Endothelial cell of umbilical vein (primary cell): ENCODE measurements around the gene STK17A. TPM values are rescaled to one million over a fixed set of nuclear protein-coding genes. Genes with fewer than 3 reads are reported as not detected.

Experiments
- BruUV-seq: library from RNA; stranded (reverse); fragments of 400-500 nt; replicated peaks from 2 replicates; lab custom pipeline; 2021; lab: Mats Ljungman, UMichigan
- CTCF ChIA-PET: fragments of 300-600, 350-600 bp; sonication (Branson Sonifier 250); formaldehyde crosslinking; loops from one replicate; lab custom pipeline; 2021; ENCODE audit warnings: antibody characterized with exemption, inconsistent platforms; lab: Charles Lee
- POLR2A ChIA-PET: fragments of 300-600, 350-600 bp; sonication (Branson Sonifier 250); formaldehyde crosslinking; loops from one replicate; lab custom pipeline; 2021; ENCODE audit warnings: antibody characterized with exemption, inconsistent platforms; lab: Charles Lee
- DNase-seq: peaks from one replicate; pipeline ENCODE4 v3.0.0-alpha.2; 2011; ENCODE audit warnings: low read depth, low spot score
- FAIRE-seq: peaks from 2 replicates; lab custom pipeline; 2011; peaks lifted over from hg19 to GRCh38; lab: Jason Lieb, UNC
- H2AFZ ChIP-seq: 2 replicates; pipeline ENCODE4 v1.6.0; 2012; ENCODE audit warnings: low read depth, low read length, control low read depth, inconsistent platforms
- H3K27ac ChIP-seq: 2 replicates; pipeline ENCODE4 v1.5.1; 2011; ENCODE audit warnings: low read depth, mild to moderate bottlenecking, control low read depth, low read length, moderate library complexity; ENCODE audit not compliant: insufficient read depth
- H3K27me3 ChIP-seq, 2 experiments: 2 replicates each; pipeline versions ENCODE4 v1.6.0 to v1.6.1; 2011; ENCODE audit warnings: low read length in 2 of 2, mixed read lengths in 1 of 2; ENCODE audit not compliant: control insufficient read depth in 2 of 2, insufficient read depth in 2 of 2
- H3K36me3 ChIP-seq, 2 experiments: 2 replicates in 1 of 2; 3 replicates in 1 of 2; pipeline ENCODE4 v1.5.1; 2011; ENCODE audit warnings: low read length in 2 of 2, mild to moderate bottlenecking in 1 of 2, moderate library complexity in 1 of 2; ENCODE audit not compliant: control insufficient read depth in 2 of 2, insufficient read depth in 2 of 2; ENCODE audit errors: extremely low read depth in 1 of 2
- H3K4me1 ChIP-seq: 3 replicates; pipeline ENCODE4 v1.5.1; 2011; ENCODE audit warnings: mild to moderate bottlenecking, low read length; ENCODE audit not compliant: control insufficient read depth, insufficient read depth; ENCODE audit errors: extremely low read depth
- H3K4me2 ChIP-seq: 2 replicates; pipeline ENCODE4 v1.6.1; 2011; ENCODE audit warnings: low read length, control low read depth, mixed read lengths; ENCODE audit not compliant: insufficient read depth
- H3K4me3 ChIP-seq, 3 experiments: fragments of 200-600 bp in 1 of 3; sonication (generic), shearing (Covaris generic) in 1 of 3; replicated peaks in 1 of 3; 2 replicates each; pipeline ENCODE4 v1.5.1; 2011 to 2016; ENCODE audit warnings: control low read depth in 3 of 3, low read length in 3 of 3, mild to moderate bottlenecking in 2 of 3, inconsistent platforms in 1 of 3, low read depth in 1 of 3, moderate library complexity in 1 of 3; ENCODE audit not compliant: insufficient read depth in 1 of 3
- H3K79me2 ChIP-seq: 2 replicates; pipeline ENCODE4 v1.6.0; 2012; ENCODE audit warnings: low read length, inconsistent platforms; ENCODE audit not compliant: control insufficient read depth, insufficient read depth
- H3K9ac ChIP-seq: replicated peaks from 2 replicates; pipeline ENCODE3; 2011; ENCODE audit warnings: low read length, control low read depth; ENCODE audit not compliant: insufficient read depth; ENCODE audit errors: extremely low read depth
- H3K9me1 ChIP-seq: replicated peaks from 3 replicates; pipeline ENCODE4 v1.6.0; 2011; ENCODE audit warnings: mild to moderate bottlenecking, low read length; ENCODE audit not compliant: control insufficient read depth, insufficient read depth; ENCODE audit errors: extremely low read depth
- H3K9me3 ChIP-seq: replicated peaks from 2 replicates; pipeline ENCODE4 v1.5.1; 2012; ENCODE audit warnings: low read length, inconsistent platforms; ENCODE audit not compliant: control insufficient read depth, insufficient read depth
- H4K20me1 ChIP-seq: replicated peaks from 2 replicates; pipeline ENCODE3; 2011; ENCODE audit warnings: mild to moderate bottlenecking, low read length; ENCODE audit not compliant: control insufficient read depth, insufficient read depth; ENCODE audit errors: extremely low read depth
- CTCF ChIP-seq, 2 donors: IDR thresholded peaks; 1 replicate in 1 of 2; 2 replicates in 1 of 2; pipeline ENCODE4 v1.5.1; 2011; ENCODE audit warnings: low read length in 2 of 2, mild to moderate bottlenecking in 2 of 2, moderate library complexity in 2 of 2, control low read depth in 1 of 2, inconsistent platforms in 1 of 2, low read depth in 1 of 2; ENCODE audit not compliant: insufficient read depth in 1 of 2; ENCODE audit errors: extremely low read depth in 1 of 2
- EZH2 ChIP-seq: IDR thresholded peaks from 2 replicates; pipeline ENCODE4 v1.6.1; 2012; ENCODE audit warnings: borderline replicate concordance, low read depth, mild to moderate bottlenecking, moderate library complexity, low read length, inconsistent platforms; ENCODE audit not compliant: severe bottlenecking
- FOS ChIP-seq: IDR thresholded peaks from 2 replicates; pipeline ENCODE4 v1.6.1; 2011; ENCODE audit warnings: mild to moderate bottlenecking, low read length, moderate library complexity, borderline replicate concordance; ENCODE audit not compliant: insufficient read depth
- GATA2 ChIP-seq: IDR thresholded peaks from 2 replicates; pipeline ENCODE4 v1.7.0; 2011; ENCODE audit warnings: low read depth, mild to moderate bottlenecking, moderate library complexity, mixed read lengths, low read length; ENCODE audit not compliant: insufficient read length, insufficient read depth
- JUN ChIP-seq: IDR thresholded peaks from 2 replicates; pipeline ENCODE4 v1.6.1; 2011; ENCODE audit warnings: borderline replicate concordance, low read depth; ENCODE audit not compliant: insufficient read length, insufficient read depth
- MAX ChIP-seq: IDR thresholded peaks from 2 replicates; pipeline ENCODE4 v1.6.1; 2011; ENCODE audit not compliant: insufficient read depth, insufficient read length
- MYC ChIP-seq: IDR thresholded peaks from one replicate; pipeline ENCODE4 v1.6.1; 2011; ENCODE audit warnings: mild to moderate bottlenecking, low read depth, low read length
- POLR2A ChIP-seq: IDR thresholded peaks from 2 replicates; pipeline ENCODE4 v1.6.1; 2012; ENCODE audit warnings: low read depth, mild to moderate bottlenecking, control low read depth, low read length
- POLR2AphosphoS5 ChIP-seq: IDR thresholded peaks from 2 replicates; pipeline ENCODE4 v1.6.1; 2012; ENCODE audit warnings: low read depth, mild to moderate bottlenecking, control low read depth, low read length, moderate library complexity; ENCODE audit not compliant: insufficient read depth
- dilution Hi-C: fragments of 300-500 bp; cut with MboI; formaldehyde crosslinking; loops from one replicate; pipeline ENCODE4 v1.15.0; 2019; ENCODE audit warnings: low sequenced_read_pairs; ENCODE audit not compliant: extremely low pct_ligation_motif_present
- intact Hi-C: fragments of 100-400 bp; cut with micrococcal nuclease; formaldehyde crosslinking; loops from one replicate; pipeline ENCODE4 v1.10.0; 2022
- polyA plus RNA-seq, 4 experiments: library from polyadenylated mRNA; depleted of rRNA in 3 of 4; stranded (reverse) in 3 of 4; unstranded in 1 of 4; fragments of >200 nt; gene quantifications; 2 replicates each; pipeline versions ENCODE4 v1.2.1 to v1.2.3, GENCODE V29; 2011 to 2012; ENCODE audit warnings: missing spikeins in 1 of 4
- total RNA-seq: library from RNA; stranded (reverse); gene quantifications from 2 replicates; pipeline ENCODE4 v1.2.3, GENCODE V29; 2021

STK17A gene
- total and polyA plus RNA-seq, 2 donors (not counting 3 experiments of a cell fraction or from before 2014, with no cell fraction given) = 11.7 to 58.8 TPM

GRCh38 chr7:43669286-43670081, 86.6 kb downstream of the STK17A start:
- peak overlapping the region; percentile 9 for H3K27ac ChIP-seq
- ChIA-PET CTCF (interaction anchor here (0.9 to 1.6 kb wide), 5 partner anchors 10 to 87 kb away, joined by 3 to 6 read pairs (median 3); partner anchors contain the start of gene STK17A), POLR2A (interaction anchor here (1.3 kb wide), 1 partner anchor 87 kb away, joined by 6 read pairs; the partner anchor contains the start of gene STK17A)
- peak overlapping the region; percentile 12 for H3K4me2 ChIP-seq
- H3K9me1 ChIP-seq = no peaks in the 10 kb centered on the region
- no peaks in the 10 kb centered on the region for H4K20me1 ChIP-seq
- TF ChIP-seq POLR2AphosphoS5 (no peak), MYC (no peak), FOS (peak; percentile 55), MAX (no peak)
- no peak overlapping the region for H2AFZ ChIP-seq
- peaks cover 22% of the 10 kb centered on the region for H3K4me1 ChIP-seq
- DNase-seq (peak; percentile 33), FAIRE-seq (peak; percentile 50)
- peaks cover 38% of the 10 kb centered on the region for H3K79me2 ChIP-seq
- intact Hi-C loops = loop anchor here (1.0 kb wide), 2 partner anchors 10 to 22 kb away; no protein-coding TSS in a partner anchor
- no peaks in the 10 kb centered on the region for H3K9me3 ChIP-seq
- TSS peak; percentile 77 for BruUV-seq
- H3K9ac ChIP-seq = no peak overlapping the region
- no peaks in the 10 kb centered on the region for H3K36me3 ChIP-seq
- no peaks in the 10 kb centered on the region for H3K27me3 ChIP-seq
- no peak overlapping the region for H3K4me3 ChIP-seq
- dilution Hi-C loops = no loop called here

- no peaks in the 10 kb centered on the region for H3K36me3 ChIP-seq
- TF ChIP-seq POLR2A (no peak), CTCF (IDR thresholded peaks at IDR 0.05; ENCODE audit: extremely low read depth in 1 of 2, insufficient read depth in 1 of 2, low read depth in 1 of 2, low read length in 2 of 2) (no peak), EZH2 (no peak), MYC (no peak), JUN (no peak), FOS (no peak), GATA2 (no peak), MAX (no peak), POLR2AphosphoS5 (no peak)
- no TSS peak for BruUV-seq
- dilution Hi-C loops (no loop called here), intact Hi-C loops (no loop called here)
- ChIA-PET CTCF (interaction anchor here (1.3 kb wide), 1 partner anchor 88 kb away, joined by 5 read pairs; the partner anchor contains the start of gene STK17A), POLR2A (no interaction called here)
- H3K27me3 ChIP-seq = no peaks in the 10 kb centered on the region
- no peak overlapping the region for H2AFZ ChIP-seq
- no peaks in the 10 kb centered on the region for H3K9me1 ChIP-seq
- H3K27ac ChIP-seq = no peak overlapping the region
- no peak overlapping the region for H3K4me3 ChIP-seq
- no peaks in the 10 kb centered on the region for H4K20me1 ChIP-seq
- DNase-seq (no peak), FAIRE-seq (no peak)
- H3K9me3 ChIP-seq = no peaks in the 10 kb centered on the region
- H3K4me1 ChIP-seq = peaks cover 22% of the 10 kb centered on the region
- H3K4me2 ChIP-seq = no peak overlapping the region
- no peak overlapping the region for H3K9ac ChIP-seq
- H3K79me2 ChIP-seq = peaks cover 34% of the 10 kb centered on the region
Measured at GRCh38 chr7:43671521-43671920, 88.6 kb downstream of the STK17A start.
